Measurements from ENCODE around the gene ZBTB25. TPM values are rescaled to one million over a fixed set of nuclear protein-coding genes. Genes with fewer than 3 reads are reported as not detected.
A peak's percentile ranks its signal among the peaks of the same experiment; 100 is the strongest.

Gene ZBTB25
- total RNA-seq, 1 experiment from 2014 or later = 4.0 TPM

DNA sequence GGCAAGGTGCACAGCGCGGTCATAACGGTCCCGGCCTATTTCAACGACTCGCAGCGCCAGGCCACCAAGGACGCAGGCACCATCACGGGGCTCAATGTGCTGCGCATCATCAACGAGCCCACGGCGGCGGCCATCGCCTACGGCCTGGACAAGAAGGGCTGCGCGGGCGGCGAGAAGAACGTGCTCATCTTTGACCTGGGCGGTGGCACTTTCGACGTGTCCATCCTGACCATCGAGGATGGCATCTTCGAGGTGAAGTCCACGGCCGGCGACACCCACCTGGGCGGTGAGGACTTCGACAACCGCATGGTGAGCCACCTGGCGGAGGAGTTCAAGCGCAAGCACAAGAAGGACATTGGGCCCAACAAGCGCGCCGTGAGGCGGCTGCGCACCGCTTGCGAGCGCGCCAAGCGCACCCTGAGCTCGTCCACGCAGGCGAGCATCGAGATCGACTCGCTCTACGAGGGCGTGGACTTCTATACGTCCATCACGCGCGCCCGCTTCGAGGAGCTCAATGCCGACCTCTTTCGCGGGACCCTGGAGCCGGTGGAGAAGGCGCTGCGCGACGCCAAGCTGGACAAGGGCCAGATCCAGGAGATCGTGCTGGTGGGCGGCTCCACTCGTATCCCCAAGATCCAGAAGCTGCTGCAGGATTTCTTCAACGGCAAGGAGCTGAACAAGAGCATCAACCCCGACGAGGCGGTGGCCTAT lies 37.8 kb upstream of the ZBTB25 start:
- H3K27me3 ChIP-seq (ENCODE audit: low read length) = no peaks in the 10 kb centered on the region
- ChIA-PET CTCF (no interaction called here), POLR2A (ENCODE audit: unreplicated experiment) (no interaction called here)
- no peak overlapping the region; the same call in 1 of the 2 replicates for H2AFZ ChIP-seq (ENCODE audit: low read length)
- H3K79me2 ChIP-seq (ENCODE audit: low read length) = no peaks in the 10 kb centered on the region
- H3K4me2 ChIP-seq (ENCODE audit: low read length) = peak overlapping the region; percentile 79; the same call in 1 of the 2 replicates
- intact Hi-C loops (cut with micrococcal nuclease) = no loop called here
- H3K27ac ChIP-seq (ENCODE audit: low read length) = no peak overlapping the region
- no peaks in the 10 kb centered on the region for H3K36me3 ChIP-seq (ENCODE audit: low read depth, low read length)
- TF ChIP-seq EZH2 (IDR thresholded peaks at IDR 0.05; ENCODE audit: low read length, unreplicated experiment) (no peak), EZH2phosphoT487 (IDR thresholded peaks at IDR 0.05; ENCODE audit: borderline replicate concordance, low read length) (no peak), CTCF (conservative IDR thresholded peaks at IDR 0.05; ENCODE audit: low read depth, low read length) (no peak)
- ATAC-seq = no peak
- no peaks in the 10 kb centered on the region for H3K9me2 ChIP-seq (replicated peaks; ENCODE audit: low read length)
- no peaks in the 10 kb centered on the region for H3F3A ChIP-seq (ENCODE audit: low read length, unreplicated experiment)
- peaks cover 24% of the 10 kb centered on the region for H3K4me1 ChIP-seq (ENCODE audit: insufficient read depth, low read length)
- DNase-seq = no peak
- no peaks in the 10 kb centered on the region for H3K9me3 ChIP-seq (ENCODE audit: low read length)
- no peaks in the 10 kb centered on the region for H4K20me1 ChIP-seq (ENCODE audit: low read length)
- H3K9ac ChIP-seq (ENCODE audit: low read length) = no peak overlapping the region
- no TSS peak for BruUV-seq (replicated peaks)
- peak overlapping the region; percentile 61 for H3K4me3 ChIP-seq (ENCODE audit: low read length)

DNA sequence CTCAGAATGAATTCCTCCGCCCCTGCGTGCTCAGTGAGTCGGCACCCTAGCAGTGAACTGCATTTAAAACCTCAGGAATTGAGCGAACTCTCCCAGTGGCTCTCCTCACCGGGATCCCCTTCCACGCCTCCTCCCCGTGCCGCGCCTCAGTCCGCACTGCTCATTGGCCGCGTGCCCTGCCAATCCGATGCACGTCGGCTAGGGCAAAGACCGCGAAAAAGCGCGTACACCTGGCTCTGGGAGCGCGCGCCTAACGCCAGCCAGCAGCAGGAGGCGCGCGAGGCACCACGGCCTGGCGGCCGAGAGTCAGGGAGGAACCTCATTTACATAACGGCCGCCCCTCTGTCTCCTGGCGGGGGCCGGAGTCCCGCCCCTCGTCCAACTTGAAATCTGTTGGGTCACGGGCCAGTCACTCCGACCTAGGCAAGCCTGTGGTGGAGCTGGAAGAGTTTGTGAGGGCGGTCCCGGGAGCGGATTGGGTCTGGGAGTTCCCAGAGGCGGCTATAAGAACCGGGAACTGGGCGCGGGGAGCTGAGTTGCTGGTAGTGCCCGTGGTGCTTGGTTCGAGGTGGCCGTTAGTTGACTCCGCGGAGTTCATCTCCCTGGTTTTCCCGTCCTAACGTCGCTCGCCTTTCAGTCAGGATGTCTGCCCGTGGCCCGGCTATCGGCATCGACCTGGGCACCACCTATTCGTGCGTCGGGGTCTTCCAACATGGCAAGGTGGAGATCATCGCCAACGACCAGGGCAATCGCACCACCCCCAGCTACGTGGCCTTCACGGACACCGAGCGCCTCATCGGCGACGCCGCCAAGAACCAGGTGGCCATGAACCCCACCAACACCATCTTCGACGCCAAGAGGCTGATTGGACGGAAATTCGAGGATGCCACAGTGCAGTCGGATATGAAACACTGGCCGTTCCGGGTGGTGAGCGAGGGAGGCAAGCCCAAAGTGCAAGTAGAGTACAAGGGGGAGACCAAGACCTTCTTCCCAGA lies 36.9 kb upstream of the ZBTB25 start, which contains the start of gene HSPA2:
HSPA2 (plus strand) TSS at position 534 of the 995 bp plus-strand sequence; CDS start at position 643, 109 bp downstream.
- CTCF ChIA-PET = interaction anchor here (0.5 to 1.9 kb wide), 20 partner anchors 11 to 374 kb away, joined by 3 to 19 read pairs (median 4); partner anchors contain the start of genes CHURC1 and ZBTB1
- H3K4me3 ChIP-seq (ENCODE audit: low read length) = peak within 1 kb of the TSS; percentile 68
- peak within 1 kb of the TSS; percentile 86 for H2AFZ ChIP-seq (ENCODE audit: low read length)
- H3K4me2 ChIP-seq (ENCODE audit: low read length) = peak within 1 kb of the TSS; percentile 91
- no peaks in the 10 kb centered on the region for H3K9me3 ChIP-seq (ENCODE audit: low read length)
- H3K4me1 ChIP-seq (ENCODE audit: insufficient read depth, low read length) = peaks cover 27% of the 10 kb centered on the region
- intact Hi-C loops (cut with micrococcal nuclease) = loop anchor here (1.0 kb wide), 6 partner anchors 37 to 224 kb away; partner anchors contain the start of gene ZBTB25
- TF ChIP-seq CTCF (conservative IDR thresholded peaks at IDR 0.05; ENCODE audit: low read depth, low read length) = peak; percentile 80
- TF ChIP-seq EZH2phosphoT487 (IDR thresholded peaks at IDR 0.05; ENCODE audit: borderline replicate concordance, low read length) = no peak
- BruUV-seq (replicated peaks) = TSS peak; percentile 64
- H3K9ac ChIP-seq (ENCODE audit: low read length) = peak within 1 kb of the TSS; percentile 87
- H3K27ac ChIP-seq (ENCODE audit: low read length) = peak within 1 kb of the TSS; percentile 73
- POLR2A ChIA-PET (ENCODE audit: unreplicated experiment) = interaction anchor here (0.5 to 1.6 kb wide), 15 partner anchors 78 to 899 kb away, joined by 3 to 21 read pairs (median 4); partner anchors contain the start of gene MTHFD1
- H4K20me1 ChIP-seq (ENCODE audit: low read length) = no peaks in the 10 kb centered on the region
- no peaks in the 10 kb centered on the region for H3K9me2 ChIP-seq (replicated peaks; ENCODE audit: low read length)
- H3K27me3 ChIP-seq (ENCODE audit: low read length) = no peaks in the 10 kb centered on the region
- H3F3A ChIP-seq (ENCODE audit: low read length, unreplicated experiment) = no peaks in the 10 kb centered on the region
- no peaks in the 10 kb centered on the region for H3K79me2 ChIP-seq (ENCODE audit: low read length)
- DNase-seq (peak; percentile 100), ATAC-seq (peak; percentile 88)
- H3K36me3 ChIP-seq (ENCODE audit: low read depth, low read length) = no peaks in the 10 kb centered on the region
